NCI-H748 treated with DMSO at 0.1 percent for 48 hours (cell line): ENCODE data around the gene TADA3.
"Not testable (repeated sequence)": the region's sequence is repeated elsewhere in the genome, so short reads cannot be mapped to it uniquely, and the experiment has no call there.

Experiments used
- DNase-seq: peaks from one replicate; lab custom pipeline; 2025; lab: John Stamatoyannopoulos, UW

TADA3 gene

GRCh38 chr3:9783954-9784353 is 8.3 kb downstream of the TADA3 start:
- DNase-seq = no peak

- DNase-seq = no peak
Observed at GRCh38 chr3:9782770-9783169, 9.5 kb downstream of the TADA3 start.

GRCh38 chr3:9781978-9782603 is 10.2 kb downstream of the TADA3 start:
- DNase-seq = no peak

GRCh38 chr3:9781551-9781950 is 10.7 kb downstream of the TADA3 start:
- no peak for DNase-seq

GRCh38 chr3:9780910-9781309 is 11.4 kb downstream of the TADA3 start:
- DNase-seq = no peak

- no peak for DNase-seq
Observed at GRCh38 chr3:9780458-9780812, 11.8 kb downstream of the TADA3 start.

GRCh38 chr3:9779721-9780457 is 12.4 kb downstream of the TADA3 start:
- no peak for DNase-seq

GRCh38 chr3:9779075-9779593 is 13.1 kb downstream of the TADA3 start:
- DNase-seq = no peak

- DNase-seq = no peak
Observed at GRCh38 chr3:9778143-9779074, 13.9 kb downstream of the TADA3 start.

GRCh38 chr3:9777694-9778021 is 14.6 kb downstream of the TADA3 start:
- no peak for DNase-seq

GRCh38 chr3:9776896-9777693 is 15.2 kb downstream of the TADA3 start:
- DNase-seq = no peak

- not testable (repeated sequence) for DNase-seq
Observed at GRCh38 chr3:9771007-9771406, 21.3 kb downstream of the TADA3 start.

- DNase-seq = no peak
Observed at GRCh38 chr3:9770276-9770812, 21.9 kb downstream of the TADA3 start.

GRCh38 chr3:9769426-9770275 is 22.6 kb downstream of the TADA3 start, which contains the start of gene CAMK1:
TSS of gene CAMK1 (minus strand) at chr3:9769947. CDS start at chr3:9767749, 2,198 bp downstream.
- DNase-seq = no peak

- DNase-seq = no peak
Observed at GRCh38 chr3:9769012-9769411, 23.3 kb downstream of the TADA3 start.

- no peak for DNase-seq
Observed at GRCh38 chr3:9768141-9768775, 24.0 kb downstream of the TADA3 start.

- no peak for DNase-seq
Observed at GRCh38 chr3:9767418-9767817, 24.9 kb downstream of the TADA3 start.

GRCh38 chr3:9765865-9766264 is 26.4 kb downstream of the TADA3 start:
- DNase-seq = no peak

- DNase-seq = no peak
Observed at GRCh38 chr3:9762871-9763270, 29.4 kb downstream of the TADA3 start.

- DNase-seq = no peak
Observed at GRCh38 chr3:9761919-9762318, 30.4 kb downstream of the TADA3 start.
